RPMI8226 (cell line): ENCODE measurements around the gene EBF3.
A peak's percentile ranks its signal among the peaks of the same experiment; 100 is the strongest.

ENCODE experiments used
- DNase-seq: peaks from one replicate; pipeline ENCODE4 v3.0.0-alpha.2; 2015

The EBF3 gene

GRCh38 chr10:129909531-129910256 lies 54.4 kb downstream of the EBF3 start:
- DNase-seq = no peak

DNA sequence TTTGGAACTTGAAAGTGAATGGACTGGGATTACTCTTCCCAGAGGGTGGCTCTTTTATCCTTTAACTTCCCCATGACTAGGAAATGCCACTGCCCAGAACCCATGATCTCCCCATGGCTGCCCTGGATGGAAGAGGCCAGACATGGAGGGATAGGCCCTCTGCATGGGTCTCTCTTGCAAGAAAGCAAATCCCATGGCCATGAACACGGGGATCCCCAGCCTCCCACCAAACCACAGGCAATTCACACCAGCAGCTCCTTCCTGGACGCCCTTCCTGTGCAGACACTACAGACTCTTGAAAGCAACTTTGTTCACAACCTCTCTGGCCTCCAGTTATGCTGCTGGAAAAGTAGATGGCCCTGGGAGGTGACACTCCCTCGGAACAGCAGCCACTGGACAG lies 55.0 kb downstream of the EBF3 start:
- no peak for DNase-seq

DNA sequence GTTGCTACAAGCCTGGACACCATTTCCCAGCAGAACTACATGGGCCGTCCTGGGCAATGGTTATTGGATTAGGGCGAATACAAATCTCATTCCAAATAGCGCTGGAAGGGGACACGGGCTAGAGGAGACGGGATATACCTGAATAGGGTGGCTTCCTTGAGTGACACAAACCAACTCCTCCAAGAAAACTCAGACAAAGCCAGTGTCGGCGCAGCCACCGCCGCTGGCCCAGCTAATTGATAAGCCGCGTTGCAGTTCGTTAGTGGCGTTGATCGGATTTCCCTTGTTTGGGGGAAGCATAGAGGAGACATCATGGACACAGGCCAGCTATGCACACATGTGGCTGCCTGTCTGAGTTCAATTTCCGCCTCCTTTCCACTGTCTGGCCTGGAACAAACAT lies 55.7 kb downstream of the EBF3 start:
- no peak for DNase-seq

- no peak for DNase-seq
These were observed 58.5 kb downstream of the EBF3 start for GRCh38 chr10:129905553-129905952.

DNA sequence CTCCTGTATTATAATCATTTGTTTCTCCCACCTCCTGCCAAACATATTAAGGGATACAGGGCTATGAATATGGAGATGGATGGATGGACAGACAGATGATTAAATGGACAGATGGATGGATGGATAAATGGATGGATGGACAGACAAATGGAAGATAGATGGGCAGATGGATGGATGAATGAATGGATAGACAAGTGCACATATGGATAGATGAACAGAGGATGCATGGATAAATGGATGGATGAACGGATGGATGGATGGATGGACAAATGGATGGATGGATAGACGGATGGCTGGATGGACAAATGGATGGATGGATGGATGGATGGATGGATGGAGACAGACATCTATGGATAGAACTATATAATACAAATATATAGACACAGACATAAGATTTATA lies 59.8 kb downstream of the EBF3 start:
- DNase-seq = no peak

DNA sequence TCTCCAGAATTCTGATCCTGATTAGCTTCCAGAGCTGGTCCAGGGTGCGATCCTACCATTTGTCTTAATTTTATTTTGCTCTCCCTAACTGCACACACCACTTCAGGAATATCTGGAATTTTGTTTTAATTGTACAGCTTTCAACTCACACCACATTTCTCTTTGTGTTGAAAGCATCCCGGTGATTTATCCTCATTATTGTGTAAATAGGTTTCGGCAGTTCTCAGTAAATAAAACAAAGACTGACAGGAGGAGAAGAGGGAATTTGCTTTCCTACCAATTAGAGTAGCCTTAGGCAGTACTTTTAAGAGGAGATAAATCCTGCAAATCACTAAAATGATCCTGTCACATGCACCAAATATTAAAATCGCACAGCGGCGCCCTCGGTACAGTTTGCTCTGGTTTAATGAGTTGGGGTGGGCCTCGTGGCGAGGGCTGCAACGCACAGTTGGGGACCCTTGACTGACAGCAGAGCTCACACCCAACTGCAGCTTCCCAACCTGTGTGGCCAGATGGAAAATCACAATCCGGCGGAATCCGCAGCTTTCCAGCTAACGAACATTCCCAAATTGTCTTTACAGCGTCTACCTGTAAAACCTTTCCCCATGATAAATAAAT lies 62.6 kb downstream of the EBF3 start:
- no peak for DNase-seq

- DNase-seq = no peak
These were observed 63.2 kb downstream of the EBF3 start for GRCh38 chr10:129900825-129901224.

GRCh38 chr10:129899276-129900130 lies 64.6 kb downstream of the EBF3 start:
- no peak for DNase-seq

GRCh38 chr10:129898706-129899268 lies 65.3 kb downstream of the EBF3 start:
- DNase-seq = no peak

DNA sequence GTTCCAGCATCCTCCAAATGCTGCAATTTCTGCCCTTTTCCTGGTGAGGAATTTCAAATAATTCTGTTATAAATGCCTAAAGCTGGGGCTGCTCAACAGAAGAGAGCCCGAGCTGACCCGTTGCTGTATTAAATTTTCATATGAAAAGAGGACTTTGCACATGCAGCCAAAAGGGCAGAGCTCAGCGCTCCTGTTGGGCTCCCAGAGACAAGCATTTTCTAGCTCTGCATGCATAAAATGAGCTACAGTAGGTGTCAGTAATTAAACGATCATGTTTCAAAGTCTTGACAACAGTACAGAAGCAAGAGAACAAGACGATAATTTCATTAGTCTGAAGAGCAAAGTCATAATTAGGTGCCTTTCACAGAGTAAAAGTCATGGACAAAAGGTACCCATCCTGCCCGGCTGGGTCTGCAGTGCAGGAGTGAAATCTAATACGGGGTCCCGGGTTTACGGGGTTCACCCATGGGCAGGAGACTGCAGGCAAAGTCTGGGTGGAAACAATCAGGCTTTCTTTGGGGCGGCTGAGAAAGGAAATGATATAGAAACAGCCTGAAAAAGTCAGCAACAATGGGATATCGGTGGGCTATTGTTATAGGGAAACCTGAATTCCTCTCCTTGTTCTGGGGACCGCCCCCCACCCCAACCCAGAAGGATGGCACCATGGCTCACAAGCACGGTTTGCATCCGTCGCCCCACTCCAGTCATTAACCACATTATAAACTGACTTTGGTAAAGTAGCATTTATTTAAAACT lies 66.0 kb downstream of the EBF3 start:
- no peak for DNase-seq

- DNase-seq = no peak
These were observed 67.2 kb downstream of the EBF3 start for GRCh38 chr10:129896860-129897200.

- DNase-seq = no peak
These were observed 67.8 kb downstream of the EBF3 start for GRCh38 chr10:129896136-129896859.

DNA sequence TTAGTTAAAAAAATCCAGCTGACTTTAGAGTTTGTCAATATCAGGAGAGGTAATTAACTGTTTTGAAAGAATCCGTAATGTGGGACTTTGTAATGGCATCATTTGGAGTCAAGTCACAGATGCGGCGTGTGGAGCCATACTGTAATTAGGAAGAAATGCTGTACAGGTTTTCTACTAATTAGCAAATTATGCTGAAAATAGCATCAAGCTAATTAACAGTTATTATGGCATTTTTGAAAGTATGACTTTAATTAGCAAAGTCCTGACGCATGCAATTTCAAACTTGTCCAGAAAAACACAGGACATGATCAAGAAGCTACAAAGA lies 68.3 kb downstream of the EBF3 start:
- DNase-seq = no peak

GRCh38 chr10:129894698-129895097 lies 69.4 kb downstream of the EBF3 start:
- DNase-seq = no peak

GRCh38 chr10:129893104-129894089 lies 70.7 kb downstream of the EBF3 start:
- no peak for DNase-seq

GRCh38 chr10:129892548-129893052 lies 71.5 kb downstream of the EBF3 start:
- no peak for DNase-seq

GRCh38 chr10:129891806-129892205 lies 72.3 kb downstream of the EBF3 start:
- DNase-seq = no peak

GRCh38 chr10:129890170-129890569 lies 73.9 kb downstream of the EBF3 start:
- no peak for DNase-seq

DNA sequence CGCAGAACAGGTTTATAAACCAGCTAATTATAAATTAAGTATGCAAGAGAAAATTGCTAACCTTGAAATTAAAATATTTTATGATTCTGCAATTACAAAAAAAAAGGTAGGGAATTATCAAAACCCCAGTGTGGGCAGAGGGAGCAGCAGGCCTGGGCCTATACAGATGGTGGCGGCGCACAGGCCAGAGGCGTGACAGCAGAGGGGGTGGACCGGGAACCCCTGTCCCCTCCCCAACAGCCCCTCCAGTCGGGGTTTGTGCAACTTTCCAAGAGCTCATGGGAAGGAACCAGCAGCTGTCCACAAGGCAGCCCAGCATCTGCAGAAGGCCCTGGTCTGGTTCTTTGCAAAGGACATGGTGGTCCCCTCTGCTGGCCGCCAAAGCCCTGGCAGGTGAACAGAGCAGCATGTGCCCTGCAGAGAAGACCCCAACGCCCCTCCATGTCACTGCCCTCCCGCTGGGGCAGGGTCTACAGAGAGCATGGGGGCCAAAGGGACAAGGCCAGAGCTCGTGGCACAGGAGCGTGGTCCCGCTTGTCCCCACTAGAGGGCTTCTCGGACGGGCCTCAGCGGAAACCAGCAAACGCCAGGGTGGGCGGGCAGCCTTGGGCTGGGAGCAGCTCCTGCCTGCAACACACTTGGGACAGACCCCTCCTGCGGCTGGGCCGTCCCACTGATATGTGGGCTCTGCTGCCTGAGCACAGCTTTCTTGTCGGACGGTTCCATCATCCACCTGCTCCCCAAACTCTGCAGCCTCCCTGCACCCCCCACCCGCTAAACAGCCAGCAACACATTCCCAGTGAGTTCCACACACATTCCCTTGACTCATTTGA lies 75.1 kb downstream of the EBF3 start:
- DNase-seq = peak; percentile 8
